SJSA1 (cell line): ENCODE measurements around the gene PROZ. TPM values are rescaled to one million over a fixed set of nuclear protein-coding genes. Genes with fewer than 3 reads are reported as not detected.

Experiments used
- DNase-seq, 2 experiments: peaks; one replicate each; pipeline ENCODE4 v3.0.0-alpha.2; 2015 to 2020; ENCODE audit warnings: low spot score in 2 of 2, low read depth in 1 of 2
- H3K27ac ChIP-seq: fragments of 250-450 bp; sonication (Bioruptor Pico); 2 replicates; pipeline ENCODE4 v1.5.1; 2020; ENCODE audit warnings: mild to moderate bottlenecking, moderate library complexity
- H3K27me3 ChIP-seq: fragments of 250-450 bp; sonication (Bioruptor Pico); replicated peaks from 2 replicates; pipeline ENCODE4 v1.5.1; 2020; ENCODE audit warnings: mild to moderate bottlenecking, moderate library complexity
- H3K36me3 ChIP-seq: fragments of 250-450 bp; sonication (Bioruptor Pico); 2 replicates; pipeline ENCODE4 v1.5.1; 2020; ENCODE audit warnings: mild to moderate bottlenecking
- H3K4me1 ChIP-seq: fragments of 250-450 bp; sonication (Bioruptor Pico); replicated peaks from 2 replicates; pipeline ENCODE4 v1.6.1; 2021; ENCODE audit warnings: mild to moderate bottlenecking
- H3K4me3 ChIP-seq: fragments of 250-450 bp; sonication (Bioruptor Pico); 2 replicates; pipeline ENCODE4 v1.5.1; 2020; ENCODE audit warnings: mild to moderate bottlenecking
- H3K9me3 ChIP-seq: fragments of 250-450 bp; sonication (Bioruptor Pico); replicated peaks from 2 replicates; pipeline ENCODE4 v1.5.1; 2020; ENCODE audit warnings: mild to moderate bottlenecking
- total RNA-seq: library from RNA; depleted of rRNA; stranded (reverse); fragments of >200 nt; shearing (Covaris generic); gene quantifications from 2 replicates; pipeline ENCODE4 v1.2.3, GENCODE V29; 2014

Gene PROZ
- total RNA-seq, 1 experiment from 2014 or later = not detected

GRCh38 chr13:113123226-113124201 lies 34.9 kb upstream of the PROZ start:
- no peak overlapping the region for H3K27ac ChIP-seq

GRCh38 chr13:113124211-113124970 lies 34.1 kb upstream of the PROZ start:
- H3K4me3 ChIP-seq = no peak overlapping the region
- no peaks in the 10 kb centered on the region for H3K27me3 ChIP-seq
- no peaks in the 10 kb centered on the region for H3K36me3 ChIP-seq
- H3K27ac ChIP-seq = no peak overlapping the region
- peaks cover 6% of the 10 kb centered on the region; the same call in 1 of the 2 replicates for H3K4me1 ChIP-seq
- DNase-seq = peak in 1 of 2 experiments; percentile 38
- H3K9me3 ChIP-seq = no peaks in the 10 kb centered on the region

More at GRCh38 chr13:113123226-113124201, 34.9 kb upstream of the PROZ start:
- Histone ChIP-seq H3K4me3 (no peak overlapping the region), H3K27me3 (no peaks in the 10 kb centered on the region), H3K36me3 (no peaks in the 10 kb centered on the region), H3K9me3 (no peaks in the 10 kb centered on the region), H3K4me1 (peaks cover 6% of the 10 kb centered on the region; the same call in 1 of the 2 replicates)
- peak in 1 of 2 experiments; percentile 42 for DNase-seq

- H3K27me3 ChIP-seq = no peaks in the 10 kb centered on the region
- DNase-seq = peak in 1 of 2 experiments; percentile 31
- H3K4me3 ChIP-seq = no peak overlapping the region
- H3K4me1 ChIP-seq = peaks cover 6% of the 10 kb centered on the region; the same call in 1 of the 2 replicates
- H3K36me3 ChIP-seq = no peaks in the 10 kb centered on the region
- no peaks in the 10 kb centered on the region for H3K9me3 ChIP-seq
- no peak overlapping the region for H3K27ac ChIP-seq
Observed at GRCh38 chr13:113125506-113126264, 32.8 kb upstream of the PROZ start.

- Histone ChIP-seq H3K27me3 (no peaks in the 10 kb centered on the region), H3K4me3 (no peak overlapping the region), H3K36me3 (no peaks in the 10 kb centered on the region), H3K9me3 (no peaks in the 10 kb centered on the region), H3K27ac (no peak overlapping the region), H3K4me1 (peaks cover 6% of the 10 kb centered on the region; the same call in 1 of the 2 replicates)
- DNase-seq = peak in 1 of 2 experiments; percentile 35
Observed at GRCh38 chr13:113126265-113127150, 31.9 kb upstream of the PROZ start.

- DNase-seq = peak in 1 of 2 experiments; percentile 22
- no peak overlapping the region for H3K4me3 ChIP-seq
- no peak overlapping the region for H3K27ac ChIP-seq
- H3K9me3 ChIP-seq = no peaks in the 10 kb centered on the region
- no peaks in the 10 kb centered on the region for H3K4me1 ChIP-seq
- H3K36me3 ChIP-seq = no peaks in the 10 kb centered on the region
- 0 out of 2 replicates have a peak, but pooled peaks cover 13% of the 10 kb centered on the region for H3K27me3 ChIP-seq
Observed at GRCh38 chr13:113129480-113129879, 29.0 kb upstream of the PROZ start.

- Histone ChIP-seq H3K27ac (no peak overlapping the region), H3K27me3 (0 out of 2 replicates have a peak, but pooled peaks cover 13% of the 10 kb centered on the region), H3K9me3 (no peaks in the 10 kb centered on the region), H3K4me1 (no peaks in the 10 kb centered on the region), H3K36me3 (no peaks in the 10 kb centered on the region), H3K4me3 (no peak overlapping the region)
- DNase-seq = peak in 1 of 2 experiments; percentile 28
Observed at GRCh38 chr13:113129921-113130750, 28.3 kb upstream of the PROZ start.

GRCh38 chr13:113135281-113135760 lies 23.1 kb upstream of the PROZ start:
- 0 out of 2 replicates have a peak, but pooled peaks cover 13% of the 10 kb centered on the region for H3K27me3 ChIP-seq
- DNase-seq = no peak
- H3K27ac ChIP-seq = no peak overlapping the region
- no peaks in the 10 kb centered on the region for H3K4me1 ChIP-seq
- no peak overlapping the region for H3K4me3 ChIP-seq
- H3K9me3 ChIP-seq = no peaks in the 10 kb centered on the region
- no peaks in the 10 kb centered on the region for H3K36me3 ChIP-seq

GRCh38 chr13:113137691-113138298 lies 20.7 kb upstream of the PROZ start:
- Histone ChIP-seq H3K27ac (no peak overlapping the region), H3K4me1 (no peaks in the 10 kb centered on the region), H3K9me3 (no peaks in the 10 kb centered on the region), H3K4me3 (no peak overlapping the region), H3K36me3 (no peaks in the 10 kb centered on the region), H3K27me3 (0 out of 2 replicates have a peak, but pooled peaks cover 8% of the 10 kb centered on the region)
- no peak for DNase-seq

GRCh38 chr13:113138792-113139551 lies 19.5 kb upstream of the PROZ start:
- no peaks in the 10 kb centered on the region for H3K4me1 ChIP-seq
- no peaks in the 10 kb centered on the region for H3K9me3 ChIP-seq
- no peak overlapping the region for H3K27ac ChIP-seq
- H3K4me3 ChIP-seq = no peak overlapping the region
- no peak for DNase-seq
- no peaks in the 10 kb centered on the region for H3K27me3 ChIP-seq
- H3K36me3 ChIP-seq = no peaks in the 10 kb centered on the region

- Histone ChIP-seq H3K4me1 (no peaks in the 10 kb centered on the region), H3K27me3 (no peaks in the 10 kb centered on the region), H3K36me3 (no peaks in the 10 kb centered on the region), H3K9me3 (no peaks in the 10 kb centered on the region), H3K27ac (no peak overlapping the region), H3K4me3 (no peak overlapping the region)
- DNase-seq = no peak
Observed at GRCh38 chr13:113139577-113139976, 18.9 kb upstream of the PROZ start.
